HEK293 (cell line): ENCODE measurements around the gene ARMC2.

ENCODE experiments used
- CTCF ChIA-PET: fragments of 350-600 bp; formaldehyde crosslinking; extraction: SDS; loops from one replicate; lab custom pipeline; 2021; ENCODE audit warnings: antibody characterized with exemption; lab: Yijun Ruan, JAX
- POLR2A ChIA-PET: fragments of 300-600 bp; formaldehyde crosslinking; extraction: SDS; loops from one replicate; lab custom pipeline; 2020; ENCODE audit warnings: antibody characterized with exemption, inconsistent platforms; lab: Yijun Ruan, JAX
- H3K27ac ChIP-seq: fragments of 200-500 bp; sonication (Bioruptor generic); 2 replicates; pipeline ENCODE4 v1.5.1; 2014; ENCODE audit warnings: low read depth, low read length, control low read depth, inconsistent platforms; ENCODE audit errors: extremely low read depth
- H3K36me3 ChIP-seq, 2 experiments: fragments of 200-500 bp in 1 of 2; sonication (Bioruptor generic) in 1 of 2; 1 replicate in 1 of 2; 2 replicates in 1 of 2; pipeline ENCODE4 v1.5.1; 2014 to 2017; ENCODE audit warnings: inconsistent platforms in 2 of 2, low read length in 2 of 2; ENCODE audit not compliant: control insufficient read depth in 2 of 2, insufficient read depth in 1 of 2
- H3K4me1 ChIP-seq: fragments of 200-500 bp; sonication (Bioruptor generic); 2 replicates; pipeline ENCODE4 v1.5.1; 2014; ENCODE audit warnings: mild to moderate bottlenecking, low read length, inconsistent platforms; ENCODE audit not compliant: control insufficient read depth, insufficient read depth
- H3K4me3 ChIP-seq: 2 replicates; pipeline ENCODE4 v1.5.1; 2011; ENCODE audit warnings: low read depth, mild to moderate bottlenecking, control low read depth, low read length, moderate library complexity
- H3K9me3 ChIP-seq: fragments of 200-500 bp; sonication (Bioruptor generic); 2 replicates; pipeline ENCODE4 v1.5.1; 2014; ENCODE audit warnings: low read depth, low read length, inconsistent platforms; ENCODE audit not compliant: control insufficient read depth, insufficient read depth
- ELK4 ChIP-seq: IDR thresholded peaks from 2 replicates; pipeline ENCODE4 v1.6.1; 2011; ENCODE audit warnings: mild to moderate bottlenecking, low read depth, low read length, borderline replicate concordance
- FEZF1 ChIP-seq: fragments of 450-650 bp; formaldehyde crosslinking; IDR thresholded peaks from 2 replicates; pipeline ENCODE4 v1.5.1; 2016; ENCODE audit warnings: missing biosample characterization, missing genetic modification characterization
- PRDM10 ChIP-seq: fragments of 450-650 bp; formaldehyde crosslinking; IDR thresholded peaks from 2 replicates; pipeline ENCODE4 v1.5.1; 2016; ENCODE audit warnings: missing biosample characterization, missing genetic modification characterization
- ZBTB10 ChIP-seq: fragments of 450-650 bp; formaldehyde crosslinking; IDR thresholded peaks from 2 replicates; pipeline ENCODE4 v1.5.1; 2016; ENCODE audit warnings: missing biosample characterization, missing genetic modification characterization
- ZFHX2 ChIP-seq: fragments of 450-650 bp; formaldehyde crosslinking; conservative IDR thresholded peaks from 2 replicates; pipeline ENCODE4 v1.5.1; 2016; ENCODE audit warnings: missing biosample characterization, missing genetic modification characterization
- ZNF121 ChIP-seq: fragments of 450-650 bp; formaldehyde crosslinking; IDR thresholded peaks from 2 replicates; pipeline ENCODE4 v1.5.1; 2016; ENCODE audit warnings: missing biosample characterization, missing genetic modification characterization
- ZNF133 ChIP-seq: fragments of 450-650 bp; formaldehyde crosslinking; IDR thresholded peaks from 2 replicates; pipeline ENCODE4 v1.5.1; 2016; ENCODE audit warnings: missing biosample characterization, missing genetic modification characterization
- ZNF214 ChIP-seq: fragments of 450-650 bp; formaldehyde crosslinking; IDR thresholded peaks from 2 replicates; pipeline ENCODE4 v1.5.1; 2017; ENCODE audit warnings: missing biosample characterization, mild to moderate bottlenecking, missing genetic modification characterization, borderline replicate concordance
- ZNF350 ChIP-seq: fragments of 450-650 bp; formaldehyde crosslinking; IDR thresholded peaks from 2 replicates; pipeline ENCODE4 v1.5.0; 2017; ENCODE audit warnings: missing biosample characterization, mild to moderate bottlenecking, missing genetic modification characterization
- ZNF48 ChIP-seq: fragments of 450-650 bp; formaldehyde crosslinking; IDR thresholded peaks from 2 replicates; pipeline ENCODE4 v1.5.1; 2016; ENCODE audit warnings: missing biosample characterization, missing genetic modification characterization
- ZNF488 ChIP-seq: fragments of 450-650 bp; formaldehyde crosslinking; IDR thresholded peaks from 2 replicates; pipeline ENCODE4 v1.5.1; 2016; ENCODE audit warnings: missing biosample characterization, missing genetic modification characterization
- ZNF513 ChIP-seq: fragments of 450-650 bp; IDR thresholded peaks from 2 replicates; pipeline ENCODE4 v1.5.1; 2018; ENCODE audit warnings: missing biosample characterization, missing genetic modification characterization
- ZNF664 ChIP-seq: fragments of 450-650 bp; formaldehyde crosslinking; IDR thresholded peaks from 2 replicates; pipeline ENCODE4 v1.5.1; 2016; ENCODE audit warnings: missing biosample characterization, missing genetic modification characterization
- ZNF701 ChIP-seq: fragments of 450-650 bp; formaldehyde crosslinking; IDR thresholded peaks from 2 replicates; pipeline ENCODE4 v1.5.1; 2016; ENCODE audit warnings: missing biosample characterization, missing genetic modification characterization

The ARMC2 gene

GRCh38 chr6:108850669-108851465, 2.6 kb downstream of the ARMC2 start (continued):
- TF ChIP-seq PRDM10 (tag by site-specific recombination) (no peak), ELK4 (no peak), ZNF513 (no peak), ZNF488 (tag by site-specific recombination) (no peak), FEZF1 (tag by site-specific recombination) (no peak), ZBTB10 (tag by site-specific recombination) (no peak), ZNF701 (tag by site-specific recombination) (no peak), ZNF48 (tag by site-specific recombination) (no peak)

GRCh38 chr6:108851756-108852155, 3.5 kb downstream of the ARMC2 start:
- no peaks in the 10 kb centered on the region for H3K9me3 ChIP-seq
- H3K4me1 ChIP-seq = peaks cover 4% of the 10 kb centered on the region; the same call in 1 of the 2 replicates
- TF ChIP-seq ZNF350 (tag by site-specific recombination) (no peak), ZNF121 (tag by site-specific recombination) (no peak), ZNF133 (tag by site-specific recombination) (no peak), ZNF664 (tag by site-specific recombination) (peak; percentile 51; the same call in 1 of the 2 replicates), ZNF214 (tag by site-specific recombination) (no peak), ZFHX2 (no peak)
- POLR2A ChIA-PET = no interaction called here
- peaks cover 7 to 22% of the 10 kb centered on the region in 2 experiments; a peak in 2 of 3 replicates for H3K36me3 ChIP-seq
- no peak overlapping the region for H3K27ac ChIP-seq
- CTCF ChIA-PET = no interaction called here
- H3K4me3 ChIP-seq = no peak overlapping the region
